ENCODE data around the gene NTSR1.
A peak's percentile ranks its signal among the peaks of the same experiment; 100 is the strongest.

NTSR1 gene

GRCh38 chr20:62694106-62694505 lies 14.5 kb upstream of the NTSR1 start:
- no peak for DNase-seq (ENCODE audit: low read depth, low spot score)

DNA sequence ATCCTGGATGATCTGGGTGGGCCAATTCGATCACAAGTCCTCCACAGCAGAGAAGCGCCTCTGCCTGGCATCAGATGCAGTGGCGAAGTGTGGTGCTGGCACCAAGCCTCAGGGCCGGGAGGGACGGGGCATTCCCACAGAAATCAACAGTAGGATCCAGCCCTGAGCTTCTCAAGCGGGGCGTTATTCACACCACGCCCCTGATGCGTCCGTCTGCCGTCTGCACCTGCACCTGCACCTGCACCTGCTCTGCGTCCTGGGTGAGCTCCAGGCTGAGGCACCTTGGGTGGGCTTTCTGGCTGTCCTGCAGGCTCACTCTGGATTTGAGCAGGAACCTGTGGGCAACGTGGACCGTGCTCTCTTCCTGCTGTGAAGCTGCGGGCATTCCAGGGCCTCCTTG lies 13.8 kb upstream of the NTSR1 start:
- DNase-seq (ENCODE audit: low read depth, low spot score) = no peak

GRCh38 chr20:62695448-62696414 lies 12.9 kb upstream of the NTSR1 start:
- DNase-seq (ENCODE audit: low read depth, low spot score) = no peak

DNA sequence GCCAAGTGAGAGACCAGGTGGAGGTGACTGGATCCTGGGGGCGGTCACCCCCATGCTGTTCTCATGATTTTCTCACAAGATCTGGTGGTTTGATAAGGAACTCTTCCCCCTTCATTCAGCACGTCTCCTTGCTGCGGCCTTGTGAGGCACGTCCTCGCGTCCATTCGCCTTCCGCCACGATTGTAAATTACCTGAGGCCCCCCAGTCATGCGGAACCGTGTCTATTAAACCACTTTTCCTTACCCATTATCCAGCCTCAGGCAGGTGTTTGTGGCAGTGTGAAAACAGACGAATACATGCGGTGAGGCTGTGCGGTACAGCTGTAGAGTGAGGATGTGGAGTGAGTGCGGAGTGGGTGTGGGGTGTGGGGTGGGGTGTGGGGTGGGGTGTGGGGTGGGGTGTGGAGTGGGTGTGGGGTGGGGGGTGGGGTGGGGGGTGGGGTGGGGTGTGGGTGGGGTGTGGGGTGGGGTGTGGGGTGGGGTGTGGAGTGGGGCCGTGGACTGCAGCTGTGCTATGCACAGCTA lies 12.1 kb upstream of the NTSR1 start:
- no peak for DNase-seq (ENCODE audit: low read depth, low spot score)

DNA sequence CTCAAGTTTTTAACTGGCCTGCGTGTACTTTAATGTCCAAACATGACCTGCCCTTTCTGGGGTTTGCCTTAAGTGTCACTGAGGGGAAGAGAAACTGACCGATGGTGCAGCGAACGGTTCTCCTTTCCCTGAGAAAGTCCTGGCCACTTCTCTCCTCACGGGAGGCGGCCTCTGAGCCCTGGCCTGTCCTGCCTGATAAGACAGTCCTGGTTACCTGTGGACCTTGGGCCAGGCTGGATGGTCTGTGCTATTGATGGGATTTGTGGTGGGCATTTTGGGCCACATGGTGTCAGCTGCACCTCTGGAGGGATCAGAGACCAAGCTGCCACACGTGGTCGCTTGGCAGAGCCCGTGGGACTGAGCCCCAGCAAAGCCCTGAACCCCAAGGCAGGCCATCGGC lies 11.6 kb upstream of the NTSR1 start:
- no peak for DNase-seq (ENCODE audit: low read depth, low spot score)

GRCh38 chr20:62697468-62697912 lies 11.1 kb upstream of the NTSR1 start:
- DNase-seq (ENCODE audit: low read depth, low spot score) = no peak

- no peak for DNase-seq (ENCODE audit: low read depth, low spot score)
Measured at GRCh38 chr20:62698231-62698630, 10.4 kb upstream of the NTSR1 start.

GRCh38 chr20:62699296-62699695 lies 9.3 kb upstream of the NTSR1 start:
- DNase-seq (ENCODE audit: low read depth, low spot score) = no peak

DNA sequence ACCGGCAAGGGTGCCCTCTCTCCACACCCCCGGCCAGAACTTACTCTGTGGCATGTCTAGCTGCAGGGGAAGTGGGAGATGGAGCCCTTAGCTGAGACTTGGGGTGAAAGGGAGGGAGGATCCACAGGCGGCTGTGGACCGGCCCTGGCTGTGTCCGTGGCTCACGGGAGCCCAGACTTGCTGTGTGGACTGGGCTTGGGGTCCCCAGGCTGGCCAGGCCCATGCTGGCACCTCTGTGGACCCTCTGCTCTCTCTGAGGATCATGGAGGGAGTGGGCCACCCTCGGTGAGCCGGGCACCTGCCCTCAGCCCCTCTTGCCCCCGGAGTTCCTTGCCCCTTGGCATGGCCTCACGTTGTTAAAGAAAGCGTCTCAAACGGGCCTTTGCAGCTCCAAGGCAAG lies 8.9 kb upstream of the NTSR1 start:
- no peak for DNase-seq (ENCODE audit: low read depth, low spot score)

DNA sequence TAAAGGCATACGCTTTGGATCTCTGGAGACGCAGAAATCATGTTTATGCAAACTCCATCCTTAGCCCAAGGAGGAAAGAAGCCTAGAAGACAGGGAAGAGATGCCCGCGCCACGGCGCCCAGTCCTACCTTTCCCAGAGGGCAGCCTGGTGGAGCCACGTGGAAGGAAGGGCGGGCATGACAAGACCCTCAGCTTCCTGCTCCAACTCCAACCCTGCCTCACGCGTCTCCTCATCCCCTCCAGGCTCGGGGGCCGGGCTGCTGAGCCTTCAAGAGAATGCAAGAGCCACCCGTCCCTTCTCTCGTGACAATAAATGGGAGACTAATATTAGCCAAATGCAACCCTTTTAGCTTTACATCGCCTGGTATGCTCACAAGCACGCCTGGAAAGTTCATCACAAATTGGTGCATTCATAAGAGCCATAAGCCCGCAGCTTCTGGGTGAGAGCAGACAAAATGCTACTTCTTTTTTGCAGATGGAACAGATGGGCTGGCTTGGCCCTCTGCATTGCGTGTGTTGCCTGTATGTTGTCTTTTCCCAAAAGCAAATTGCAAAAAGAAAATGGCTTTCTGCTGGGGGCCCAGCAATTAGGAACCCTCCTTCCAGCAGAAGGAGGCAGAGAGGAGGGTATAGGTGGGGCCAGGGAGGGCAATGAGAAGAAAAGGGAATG lies 8.2 kb upstream of the NTSR1 start:
- DNase-seq (ENCODE audit: low read depth, low spot score) = no peak

GRCh38 chr20:62701161-62702012 lies 7.2 kb upstream of the NTSR1 start:
- no peak for DNase-seq (ENCODE audit: low read depth, low spot score)

DNA sequence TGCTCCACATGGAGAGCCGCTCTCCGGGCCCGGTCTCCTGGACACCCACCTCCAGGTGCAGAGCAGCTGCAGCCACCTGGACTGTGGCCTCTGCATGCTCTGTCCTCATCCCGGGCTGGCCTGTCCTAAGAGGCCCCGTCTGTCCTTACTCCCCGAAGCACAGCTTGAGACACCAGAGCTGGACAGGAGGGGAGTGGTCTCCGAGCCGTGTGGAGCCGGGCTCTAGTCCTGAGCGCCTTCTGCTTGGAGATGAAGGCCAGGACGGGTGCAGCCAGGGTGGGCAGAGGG lies 6.7 kb upstream of the NTSR1 start:
- no peak for DNase-seq (ENCODE audit: low read depth, low spot score)

GRCh38 chr20:62702895-62703852 lies 5.5 kb upstream of the NTSR1 start:
- peak; percentile 33 for DNase-seq (ENCODE audit: low read depth, low spot score)

- DNase-seq (ENCODE audit: low read depth, low spot score) = no peak
Measured at GRCh38 chr20:62703853-62704228, 4.8 kb upstream of the NTSR1 start.

DNA sequence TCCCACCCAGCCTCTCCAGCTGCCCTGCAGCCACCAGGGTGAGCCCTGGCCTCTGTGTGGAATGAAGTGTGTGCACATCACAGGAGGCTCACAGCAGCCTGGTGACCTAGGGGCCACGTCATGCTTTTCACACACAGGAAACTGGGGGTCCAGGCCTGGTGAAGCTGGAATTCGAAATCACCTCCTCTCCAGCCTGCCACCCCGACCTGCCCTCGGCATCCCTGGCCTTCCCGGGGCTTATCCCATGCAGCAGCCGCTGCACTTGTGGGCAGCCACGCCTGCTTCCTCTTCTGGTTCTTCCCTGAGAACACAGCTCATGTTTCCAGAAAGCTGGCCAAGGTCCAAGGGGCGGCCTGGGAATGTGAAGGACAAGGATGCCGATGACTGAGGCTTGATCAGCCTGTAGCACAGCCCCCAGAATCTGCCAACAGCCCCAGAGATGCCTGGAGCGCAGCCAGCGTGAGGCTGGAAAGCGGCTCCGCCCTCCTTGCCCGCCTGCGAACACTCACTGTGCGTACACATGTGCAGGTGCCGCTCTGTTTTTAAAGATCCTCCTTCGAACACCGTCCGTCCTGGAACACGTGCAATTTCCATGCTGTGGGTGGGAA lies 4.2 kb upstream of the NTSR1 start:
- DNase-seq (ENCODE audit: low read depth, low spot score) = peak; percentile 76

DNA sequence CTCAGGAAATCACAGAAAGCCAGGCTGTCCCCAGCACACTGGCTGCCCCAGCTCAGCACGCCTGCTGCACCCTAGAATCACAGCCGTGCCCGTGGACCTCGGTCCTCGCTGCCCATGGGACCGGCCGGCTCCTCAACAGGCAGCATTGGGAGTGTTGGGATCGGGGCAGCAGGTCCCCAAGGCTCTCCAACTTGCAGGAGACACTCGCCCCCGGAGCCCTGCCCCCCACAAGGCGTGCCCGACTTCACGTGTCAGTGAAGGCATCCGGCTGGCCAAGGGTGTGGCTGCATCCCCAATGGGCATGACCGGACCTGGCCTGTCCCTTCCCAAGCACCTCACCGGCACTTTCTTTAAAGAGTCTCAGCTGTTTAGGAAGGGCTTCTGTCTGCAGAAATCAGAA lies 3.0 kb upstream of the NTSR1 start:
- DNase-seq (ENCODE audit: low read depth, low spot score) = no peak

DNA sequence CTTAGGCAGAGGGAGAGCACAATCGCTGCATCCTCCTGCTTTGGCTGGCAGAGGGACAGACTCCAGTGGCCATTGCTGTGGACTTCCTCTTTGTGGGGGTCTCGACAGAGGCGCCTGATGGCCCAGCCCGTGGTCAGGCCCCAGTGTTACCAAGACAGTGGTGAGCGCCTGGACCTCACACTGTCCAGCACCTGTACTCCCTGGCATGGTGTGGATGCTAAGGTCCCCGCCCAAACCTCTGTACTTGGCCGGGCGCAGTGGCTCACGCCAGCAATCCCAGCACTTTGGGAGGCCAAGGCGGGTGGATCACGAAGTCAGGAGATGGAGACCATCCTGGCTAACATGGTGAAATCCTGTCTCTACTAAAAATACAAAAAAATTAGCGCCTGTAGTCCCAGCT lies 2.3 kb upstream of the NTSR1 start:
- no peak for DNase-seq (ENCODE audit: low read depth, low spot score)

GRCh38 chr20:62706857-62707256 lies 1.8 kb upstream of the NTSR1 start:
- no peak for DNase-seq (ENCODE audit: low read depth, low spot score)

DNA sequence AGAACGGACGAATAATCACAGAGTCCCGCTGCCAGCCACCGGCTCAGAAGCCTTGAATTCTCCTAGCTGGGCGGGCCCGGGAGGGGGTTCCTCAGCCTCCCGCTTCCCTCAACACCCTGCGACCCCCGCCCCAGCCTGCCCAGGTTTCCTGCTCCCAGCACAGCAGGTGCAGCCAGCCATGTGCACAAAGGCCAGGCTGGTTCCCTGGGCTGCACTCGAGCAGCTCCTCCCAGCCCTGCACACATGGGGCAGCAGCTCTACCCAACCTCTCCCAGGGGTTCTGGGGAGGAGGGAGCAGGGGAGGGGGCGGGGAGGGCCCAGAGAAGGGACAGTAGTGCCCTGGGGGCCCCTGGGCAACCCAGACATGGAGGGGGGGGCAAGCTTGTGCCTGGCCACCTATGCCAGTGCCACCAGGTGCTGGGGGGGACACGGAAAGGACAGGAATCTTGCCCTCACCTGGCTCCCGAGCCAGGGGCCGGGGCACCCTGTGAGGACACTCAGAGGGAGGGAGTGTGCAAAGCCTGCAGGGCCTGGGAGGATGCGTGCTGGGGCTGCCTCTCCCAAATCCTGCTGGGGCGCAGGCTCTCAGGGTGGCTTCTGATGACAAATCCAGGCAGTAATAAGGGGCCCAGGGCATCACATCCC lies 1.2 kb upstream of the NTSR1 start:
- no peak for DNase-seq (ENCODE audit: low read depth, low spot score)

- DNase-seq (ENCODE audit: low read depth, low spot score) = no peak
Measured at GRCh38 chr20:62707921-62708521, 615 bp upstream of the NTSR1 start.

All from smooth muscle cell of the brain vasculature (primary cell).